Panc1 (cell line): ENCODE data around the gene SAXO2. TPM values are rescaled to one million over a fixed set of nuclear protein-coding genes. Genes with fewer than 3 reads are reported as not detected.

ENCODE experiments used
- ATAC-seq: fragments of 200-7000 bp; cut with Tn5 transposase; 2 replicates; pipeline ENCODE4 v1.9.1; 2020; ENCODE audit warnings: mild to moderate bottlenecking, moderate library complexity
- BruUV-seq: library from RNA; stranded (reverse); fragments of 400-500 nt; replicated peaks from 2 replicates; lab custom pipeline; 2021; lab: Mats Ljungman, UMichigan
- CTCF ChIA-PET: fragments of 300-600 bp; sonication (Branson Sonifier 250); formaldehyde crosslinking; loops from one replicate; lab custom pipeline; 2022; ENCODE audit warnings: antibody characterized with exemption; lab: Charles Lee
- POLR2A ChIA-PET: fragments of 300-600 bp; sonication (Branson Sonifier 250); formaldehyde crosslinking; loops from one replicate; lab custom pipeline; 2022; ENCODE audit warnings: antibody characterized with exemption; lab: Charles Lee
- DNase-seq: peaks from one replicate; pipeline ENCODE4 v3.0.0-alpha.2; 2010; ENCODE audit warnings: low read depth, low spot score
- H3K27ac ChIP-seq: 2 replicates; pipeline ENCODE4 v1.5.1; 2011; ENCODE audit warnings: mild to moderate bottlenecking, low read length, inconsistent platforms
- H3K27me3 ChIP-seq: fragments of 200-500 bp; sonication (Bioruptor generic); 2 replicates; pipeline ENCODE4 v1.6.0; 2014; ENCODE audit warnings: low read length, inconsistent platforms; ENCODE audit not compliant: control insufficient read depth, insufficient read depth
- H3K36me3 ChIP-seq: fragments of 200-500 bp; sonication (Bioruptor generic); 2 replicates; pipeline ENCODE4 v1.5.1; 2014; ENCODE audit warnings: inconsistent platforms, mild to moderate bottlenecking, low read length, moderate library complexity; ENCODE audit not compliant: control insufficient read depth, insufficient read depth
- H3K4me1 ChIP-seq: 2 replicates; pipeline ENCODE4 v1.5.1; 2011; ENCODE audit warnings: inconsistent platforms, mild to moderate bottlenecking, low read length, moderate library complexity; ENCODE audit not compliant: control insufficient read depth, insufficient read depth
- H3K4me3 ChIP-seq, 2 experiments: 2 replicates each; pipeline ENCODE4 v1.5.1; 2011 to 2012; ENCODE audit warnings: low read depth in 2 of 2, low read length in 2 of 2, mild to moderate bottlenecking in 2 of 2, inconsistent platforms in 1 of 2, moderate library complexity in 1 of 2
- H3K9me3 ChIP-seq: fragments of 200-500 bp; sonication (Bioruptor generic); 2 replicates; pipeline ENCODE4 v1.5.1; 2014; ENCODE audit warnings: low read depth, mild to moderate bottlenecking, inconsistent platforms, low read length, moderate library complexity; ENCODE audit not compliant: control insufficient read depth, insufficient read depth
- CTCF ChIP-seq: fragments of 450-650 bp; IDR thresholded peaks from 2 replicates; pipeline ENCODE4 v1.5.1; 2017; ENCODE audit warnings: mild to moderate bottlenecking
- POLR2AphosphoS5 ChIP-seq: IDR thresholded peaks from 2 replicates; pipeline ENCODE4 v1.6.1; 2012; ENCODE audit warnings: mild to moderate bottlenecking, low read depth, low read length, moderate library complexity
- REST ChIP-seq, 2 experiments: IDR thresholded peaks; 2 replicates each; pipeline ENCODE4 v1.6.1; 2011 to 2012; ENCODE audit warnings: low read depth in 2 of 2, control low read depth in 1 of 2, low read length in 1 of 2, mild to moderate bottlenecking in 1 of 2, moderate library complexity in 1 of 2; ENCODE audit not compliant: insufficient read depth in 1 of 2
- SIN3A ChIP-seq: IDR thresholded peaks from 2 replicates; pipeline ENCODE4 v1.6.1; 2012; ENCODE audit warnings: low read depth, mild to moderate bottlenecking, low read length, moderate library complexity, borderline replicate concordance; ENCODE audit not compliant: insufficient read depth
- TCF7L2 ChIP-seq: IDR thresholded peaks from 2 replicates; pipeline ENCODE4 v1.6.1; 2011; ENCODE audit warnings: mild to moderate bottlenecking, low read depth, low read length, inconsistent platforms
- in situ Hi-C: cut with HindIII; loops from 2 replicates; pipeline ENCODE4 v1.10.0; 2016; ENCODE audit warnings: low sequenced_read_pairs, low pct_unique_long_range_greater_than_20kb
- intact Hi-C: fragments of 100-400 bp; cut with micrococcal nuclease; formaldehyde crosslinking; loops from one replicate; pipeline ENCODE4 v1.10.0; 2022; ENCODE audit not compliant: unreplicated experiment
- total RNA-seq: library from RNA; stranded (reverse); gene quantifications from one replicate; pipeline ENCODE4 v1.2.1, GENCODE V29; 2021; ENCODE audit not compliant: unreplicated experiment

Gene SAXO2
- total RNA-seq, 1 experiment from 2014 or later, result 1.1 TPM

GRCh38 chr15:82305621-82306048, 43.0 kb downstream of the SAXO2 start:
- CTCF ChIA-PET, result no interaction called here
- Histone ChIP-seq H3K4me1 (no peaks in the 10 kb centered on the region), H3K27ac (no peak overlapping the region), H3K36me3 (no peaks in the 10 kb centered on the region), H3K27me3 (no peaks in the 10 kb centered on the region), H3K4me3 (no peak overlapping the region), H3K9me3 (no peaks in the 10 kb centered on the region)
- BruUV-seq, result no TSS peak
- ATAC-seq (no peak), DNase-seq (no peak)
- POLR2A ChIA-PET, result no interaction called here
- intact Hi-C loops (no loop called here), in situ Hi-C loops (no loop called here)
- TF ChIP-seq SIN3A, result no peak
- TF ChIP-seq REST (IDR thresholded peaks at IDR 0.05; ENCODE audit: insufficient read depth in 1 of 2, low read depth in 2 of 2, low read length in 1 of 2), result no peak

- in situ Hi-C loops, result no loop called here
- DNase-seq (no peak), ATAC-seq (no peak)
- H3K27me3 ChIP-seq, result no peaks in the 10 kb centered on the region
- no TSS peak for BruUV-seq
- H3K4me1 ChIP-seq, result no peaks in the 10 kb centered on the region
- no peaks in the 10 kb centered on the region for H3K36me3 ChIP-seq
- TF ChIP-seq TCF7L2 (no peak), REST (IDR thresholded peaks at IDR 0.05; ENCODE audit: insufficient read depth in 1 of 2, low read depth in 2 of 2, low read length in 1 of 2) (no peak), CTCF (no peak), SIN3A (no peak), POLR2AphosphoS5 (no peak)
- CTCF ChIA-PET, result no interaction called here
- H3K27ac ChIP-seq, result no peak overlapping the region
- intact Hi-C loops, result no loop called here
- POLR2A ChIA-PET, result no interaction called here
- H3K4me3 ChIP-seq, result no peak overlapping the region
- no peaks in the 10 kb centered on the region for H3K9me3 ChIP-seq
These were observed 44.4 kb downstream of the SAXO2 start for GRCh38 chr15:82306791-82307713.
